ENCODE results near the gene DOCK1.

Gene DOCK1

DNA sequence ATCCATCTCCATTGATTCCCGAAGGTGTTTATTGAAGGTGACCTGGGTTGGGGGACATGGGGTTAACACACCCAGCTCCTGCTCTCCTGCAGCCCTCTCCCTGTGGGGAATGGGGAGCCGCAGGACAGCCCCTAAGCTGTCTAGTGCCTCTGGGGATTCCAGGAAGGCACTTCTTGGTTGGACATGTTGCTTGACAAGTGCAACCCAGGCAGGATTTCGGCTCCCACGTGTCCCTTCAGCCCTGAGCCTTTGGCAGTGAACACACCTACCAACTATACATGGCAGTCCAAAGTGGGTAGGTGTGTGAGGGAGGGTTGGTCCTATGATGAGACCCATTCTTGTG is 43.9 kb downstream of the DOCK1 start:
- DNase-seq (ENCODE audit: low read depth) = no peak
- no peak for TF ChIP-seq CTCF (IDR thresholded peaks at IDR 0.05; ENCODE audit: control insufficient read depth, insufficient read depth, low read depth, low read length, missing control alignments)
- H3K4me3 ChIP-seq (ENCODE audit: control insufficient read depth, low read depth, low read length) = no peak overlapping the region

GRCh38 chr10:126950401-126951105 is 45.3 kb downstream of the DOCK1 start:
- no peak for TF ChIP-seq CTCF (IDR thresholded peaks at IDR 0.05; ENCODE audit: control insufficient read depth, insufficient read depth, low read depth, low read length, missing control alignments)
- H3K4me3 ChIP-seq (ENCODE audit: control insufficient read depth, low read depth, low read length) = no peak overlapping the region
- DNase-seq (ENCODE audit: low read depth) = no peak

GRCh38 chr10:126953886-126954285 is 48.7 kb downstream of the DOCK1 start:
- no peak for TF ChIP-seq CTCF (IDR thresholded peaks at IDR 0.05; ENCODE audit: control insufficient read depth, insufficient read depth, low read depth, low read length, missing control alignments)
- no peak overlapping the region for H3K4me3 ChIP-seq (ENCODE audit: control insufficient read depth, low read depth, low read length)
- no peak for DNase-seq (ENCODE audit: low read depth)

DNA sequence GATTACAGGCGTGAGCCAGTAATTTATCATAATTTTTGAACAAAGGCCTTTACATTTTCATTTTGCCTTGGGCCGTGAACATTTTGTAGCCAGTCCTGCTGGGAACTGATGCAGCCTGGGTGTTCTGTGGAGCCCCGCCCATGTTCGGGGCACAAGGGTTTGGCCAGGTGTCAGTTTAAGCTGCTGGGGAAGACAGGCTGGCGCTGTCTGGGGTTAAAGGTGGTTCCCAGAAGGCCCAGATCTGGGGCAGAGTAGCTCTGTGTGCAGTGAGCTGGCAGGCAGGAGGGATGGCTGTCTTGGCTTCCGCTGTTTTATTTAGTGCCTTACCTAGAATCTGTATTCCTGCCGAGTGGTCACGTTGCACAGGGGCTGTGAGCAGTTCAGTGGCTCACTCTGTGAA is 50.2 kb downstream of the DOCK1 start:
- TF ChIP-seq CTCF (IDR thresholded peaks at IDR 0.05; ENCODE audit: control insufficient read depth, insufficient read depth, low read depth, low read length, missing control alignments) = no peak
- no peak for DNase-seq (ENCODE audit: low read depth)
- no peak overlapping the region for H3K4me3 ChIP-seq (ENCODE audit: control insufficient read depth, low read depth, low read length)

- no peak for DNase-seq (ENCODE audit: low read depth)
- no peak overlapping the region for H3K4me3 ChIP-seq (ENCODE audit: control insufficient read depth, low read depth, low read length)
- TF ChIP-seq CTCF (IDR thresholded peaks at IDR 0.05; ENCODE audit: control insufficient read depth, insufficient read depth, low read depth, low read length, missing control alignments) = no peak
Observed at GRCh38 chr10:126955934-126956711, 50.9 kb downstream of the DOCK1 start.

DNA sequence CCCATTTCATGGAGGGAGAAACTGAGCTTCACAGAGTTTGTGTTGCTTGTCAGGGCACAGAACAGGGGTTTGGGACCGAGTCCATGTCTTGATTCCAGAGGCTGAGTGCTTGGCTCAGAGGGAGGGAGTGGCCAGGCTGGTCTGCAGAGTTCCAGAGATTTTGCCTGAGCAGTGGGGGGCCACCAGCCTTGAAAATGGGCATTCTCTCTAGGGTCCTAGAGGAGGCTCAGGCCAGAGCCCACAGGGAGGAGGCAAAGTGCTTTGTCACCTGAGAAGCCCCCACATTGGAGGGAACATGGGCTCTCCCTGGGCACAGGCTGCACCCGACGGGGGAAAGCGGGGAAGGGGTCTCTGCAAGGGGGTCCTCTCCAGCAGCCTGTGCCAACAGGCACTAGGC is 51.5 kb downstream of the DOCK1 start:
- TF ChIP-seq CTCF (IDR thresholded peaks at IDR 0.05; ENCODE audit: control insufficient read depth, insufficient read depth, low read depth, low read length, missing control alignments) = no peak
- H3K4me3 ChIP-seq (ENCODE audit: control insufficient read depth, low read depth, low read length) = no peak overlapping the region
- DNase-seq (ENCODE audit: low read depth) = no peak
